ENCODE results near the gene ATP1B1.

Gene ATP1B1

GRCh38 chr1:169092399-169092798, 14.1 kb upstream of the ATP1B1 start:
- DNase-seq (ENCODE audit: low read depth, low spot score), result no peak
- no peak overlapping the region for H3K4me3 ChIP-seq (ENCODE audit: low read depth, low read length)
- in situ Hi-C loops (cut with HindIII; ENCODE audit: low sequenced_read_pairs), result no loop called here
- TF ChIP-seq, protein P1, sequence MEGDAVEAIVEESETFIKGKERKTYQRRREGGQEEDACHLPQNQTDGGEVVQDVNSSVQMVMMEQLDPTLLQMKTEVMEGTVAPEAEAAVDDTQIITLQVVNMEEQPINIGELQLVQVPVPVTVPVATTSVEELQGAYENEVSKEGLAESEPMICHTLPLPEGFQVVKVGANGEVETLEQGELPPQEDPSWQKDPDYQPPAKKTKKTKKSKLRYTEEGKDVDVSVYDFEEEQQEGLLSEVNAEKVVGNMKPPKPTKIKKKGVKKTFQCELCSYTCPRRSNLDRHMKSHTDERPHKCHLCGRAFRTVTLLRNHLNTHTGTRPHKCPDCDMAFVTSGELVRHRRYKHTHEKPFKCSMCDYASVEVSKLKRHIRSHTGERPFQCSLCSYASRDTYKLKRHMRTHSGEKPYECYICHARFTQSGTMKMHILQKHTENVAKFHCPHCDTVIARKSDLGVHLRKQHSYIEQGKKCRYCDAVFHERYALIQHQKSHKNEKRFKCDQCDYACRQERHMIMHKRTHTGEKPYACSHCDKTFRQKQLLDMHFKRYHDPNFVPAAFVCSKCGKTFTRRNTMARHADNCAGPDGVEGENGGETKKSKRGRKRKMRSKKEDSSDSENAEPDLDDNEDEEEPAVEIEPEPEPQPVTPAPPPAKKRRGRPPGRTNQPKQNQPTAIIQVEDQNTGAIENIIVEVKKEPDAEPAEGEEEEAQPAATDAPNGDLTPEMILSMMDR (IDR thresholded peaks at IDR 0.05; ENCODE audit: low read depth, low read length), result no peak

DNA sequence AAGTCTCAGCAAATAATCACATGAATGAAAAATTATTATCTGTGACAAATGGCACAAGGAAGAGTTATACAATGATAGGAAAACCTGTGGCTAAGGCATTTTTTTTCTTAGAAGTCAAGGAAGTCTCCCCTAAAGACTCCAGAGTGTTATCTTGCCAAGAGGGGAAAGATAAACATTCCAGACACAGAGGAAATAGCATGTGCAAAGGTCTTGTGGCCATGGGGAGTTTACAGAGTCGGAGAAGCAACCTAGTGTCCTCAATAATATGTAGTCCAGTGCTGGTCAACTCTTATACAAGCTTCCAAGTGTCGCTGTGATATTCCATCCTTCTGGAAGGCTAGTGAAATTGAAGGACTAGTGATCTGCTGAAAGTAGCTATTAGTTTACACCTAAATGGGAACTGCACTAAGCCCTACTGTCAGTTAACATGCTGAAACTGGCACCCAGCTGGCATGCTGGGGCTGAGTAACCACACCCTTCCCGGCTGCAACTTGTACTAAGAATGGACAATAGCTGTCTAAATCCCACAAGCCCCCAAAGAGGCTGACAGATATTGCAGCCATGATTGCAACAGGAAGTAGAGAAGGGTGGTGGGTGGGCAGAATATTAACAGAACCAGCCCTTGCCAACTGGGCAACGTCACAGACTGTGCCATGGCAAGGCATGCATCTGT, 11.5 kb upstream of the ATP1B1 start:
- no peak for DNase-seq (ENCODE audit: low read depth, low spot score)
- H3K4me3 ChIP-seq (ENCODE audit: low read depth, low read length), result no peak overlapping the region
- in situ Hi-C loops (cut with HindIII; ENCODE audit: low sequenced_read_pairs), result no loop called here
- TF ChIP-seq, protein P1 (IDR thresholded peaks at IDR 0.05; ENCODE audit: low read depth, low read length), result no peak

GRCh38 chr1:169098380-169098779, 8.1 kb upstream of the ATP1B1 start:
- in situ Hi-C loops (cut with HindIII; ENCODE audit: low sequenced_read_pairs), result no loop called here
- TF ChIP-seq, protein P1 (IDR thresholded peaks at IDR 0.05; ENCODE audit: low read depth, low read length), result no peak
- H3K4me3 ChIP-seq (ENCODE audit: low read depth, low read length), result no peak overlapping the region
- no peak for DNase-seq (ENCODE audit: low read depth, low spot score)

- TF ChIP-seq, protein P1 (IDR thresholded peaks at IDR 0.05; ENCODE audit: low read depth, low read length), result no peak
- no peak overlapping the region for H3K4me3 ChIP-seq (ENCODE audit: low read depth, low read length)
- DNase-seq (ENCODE audit: low read depth, low spot score), result no peak
- in situ Hi-C loops (cut with HindIII; ENCODE audit: low sequenced_read_pairs), result no loop called here
Measured at GRCh38 chr1:169099561-169099960, 6.9 kb upstream of the ATP1B1 start.

DNA sequence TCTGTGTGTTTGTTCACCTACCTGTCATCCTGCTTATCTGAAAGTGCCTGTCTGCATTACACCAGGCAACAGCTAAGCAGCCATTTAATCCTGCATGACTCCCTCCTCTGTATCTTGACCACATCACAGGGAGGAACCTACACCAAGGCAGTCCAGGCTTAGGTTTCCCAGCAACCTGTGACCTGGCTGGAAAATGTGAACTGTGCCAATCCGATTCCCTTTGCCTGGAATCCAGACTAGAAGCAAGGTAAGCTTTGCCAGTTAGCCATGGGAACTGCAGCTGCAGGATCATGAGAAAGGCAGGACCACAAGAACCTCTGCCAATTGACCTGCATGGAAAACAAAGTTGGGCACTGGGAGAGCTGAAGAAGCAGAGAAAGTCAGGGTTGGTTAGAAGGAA, 6.3 kb upstream of the ATP1B1 start:
- TF ChIP-seq, protein P1 (IDR thresholded peaks at IDR 0.05; ENCODE audit: low read depth, low read length), result no peak

GRCh38 chr1:169100651-169101088, 5.8 kb upstream of the ATP1B1 start:
- H3K4me3 ChIP-seq (ENCODE audit: low read depth, low read length), result no peak overlapping the region
- TF ChIP-seq, protein P1 (IDR thresholded peaks at IDR 0.05; ENCODE audit: low read depth, low read length), result no peak
- in situ Hi-C loops (cut with HindIII; ENCODE audit: low sequenced_read_pairs), result no loop called here
- no peak for DNase-seq (ENCODE audit: low read depth, low spot score)

More for the DNA sequence above, 6.3 kb upstream of the ATP1B1 start:
- DNase-seq (ENCODE audit: low read depth, low spot score), result no peak
- in situ Hi-C loops (cut with HindIII; ENCODE audit: low sequenced_read_pairs), result no loop called here
- H3K4me3 ChIP-seq (ENCODE audit: low read depth, low read length), result no peak overlapping the region

Measured in astrocyte of the spinal cord (primary cell).